ENCODE measurements around the gene DNAH6.

Gene DNAH6

DNA sequence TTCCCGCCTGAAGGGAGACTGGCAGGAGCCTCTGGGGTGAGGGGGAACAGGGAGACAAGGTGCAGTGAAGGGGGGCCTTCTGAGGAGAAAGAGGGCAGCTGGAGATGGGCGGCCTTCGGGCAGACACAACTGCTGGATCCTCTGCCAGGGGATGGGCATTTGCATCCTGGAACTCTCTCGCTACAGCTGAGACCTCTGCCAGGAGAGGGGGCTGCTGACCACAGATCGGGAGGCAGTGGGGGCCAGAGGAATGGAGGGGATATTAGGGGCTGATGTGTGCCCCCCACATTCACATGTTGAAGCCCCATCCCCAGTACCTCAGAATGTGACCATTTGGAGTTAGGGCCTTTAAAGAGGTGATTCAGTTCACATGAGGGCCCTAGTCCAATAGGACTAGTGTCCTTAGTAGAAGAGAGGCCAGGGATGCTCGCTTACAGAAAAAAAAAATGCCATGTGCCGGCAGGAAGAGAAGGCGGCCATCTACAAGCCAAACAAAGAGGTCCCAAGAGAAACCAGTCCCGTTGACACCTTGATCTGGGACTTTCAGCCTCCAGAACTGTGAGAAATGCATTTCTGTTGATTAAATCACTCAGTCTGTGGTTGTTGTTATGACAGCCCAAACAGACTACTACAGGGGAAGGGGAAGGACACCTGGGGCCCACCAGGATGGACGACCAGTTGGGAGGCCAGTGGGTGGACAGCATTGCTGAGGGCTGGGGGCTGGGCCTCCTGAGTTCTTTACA is 314.6 kb downstream of the DNAH6 start:
- Histone ChIP-seq H3K4me2 (ENCODE audit: insufficient read depth, low read length) (no peak overlapping the region), H3K4me3 (ENCODE audit: low read depth in 1 of 2, low read length in 2 of 2) (no peak overlapping the region), H3K27me3 (ENCODE audit: insufficient read depth, low read length, poor library complexity) (no peaks in the 10 kb centered on the region), H2AFZ (ENCODE audit: low read depth, low read length) (no peak overlapping the region), H3K36me3 (ENCODE audit: insufficient read depth, low read length) (no peaks in the 10 kb centered on the region), H3K9ac (ENCODE audit: low read depth, low read length) (no peak overlapping the region), H3K79me2 (ENCODE audit: insufficient read depth, low read length) (no peaks in the 10 kb centered on the region), H3K4me1 (ENCODE audit: insufficient read depth, low read length) (no peaks in the 10 kb centered on the region), H4K20me1 (ENCODE audit: insufficient read depth, low read length) (no peaks in the 10 kb centered on the region), H3K27ac (ENCODE audit: low read length) (no peak overlapping the region), H3K9me3 (ENCODE audit: insufficient read depth, low read length, severe bottlenecking) (peaks cover 2% of the 10 kb centered on the region)
- DNase-seq, result no peak
- ATAC-seq (ENCODE audit: insufficient read depth, low read depth), result no peak
- TF ChIP-seq EZH2 (IDR thresholded peaks at IDR 0.05; ENCODE audit: borderline replicate concordance, low read depth, low read length, severe bottlenecking), result no peak
- TF ChIP-seq, protein P1, sequence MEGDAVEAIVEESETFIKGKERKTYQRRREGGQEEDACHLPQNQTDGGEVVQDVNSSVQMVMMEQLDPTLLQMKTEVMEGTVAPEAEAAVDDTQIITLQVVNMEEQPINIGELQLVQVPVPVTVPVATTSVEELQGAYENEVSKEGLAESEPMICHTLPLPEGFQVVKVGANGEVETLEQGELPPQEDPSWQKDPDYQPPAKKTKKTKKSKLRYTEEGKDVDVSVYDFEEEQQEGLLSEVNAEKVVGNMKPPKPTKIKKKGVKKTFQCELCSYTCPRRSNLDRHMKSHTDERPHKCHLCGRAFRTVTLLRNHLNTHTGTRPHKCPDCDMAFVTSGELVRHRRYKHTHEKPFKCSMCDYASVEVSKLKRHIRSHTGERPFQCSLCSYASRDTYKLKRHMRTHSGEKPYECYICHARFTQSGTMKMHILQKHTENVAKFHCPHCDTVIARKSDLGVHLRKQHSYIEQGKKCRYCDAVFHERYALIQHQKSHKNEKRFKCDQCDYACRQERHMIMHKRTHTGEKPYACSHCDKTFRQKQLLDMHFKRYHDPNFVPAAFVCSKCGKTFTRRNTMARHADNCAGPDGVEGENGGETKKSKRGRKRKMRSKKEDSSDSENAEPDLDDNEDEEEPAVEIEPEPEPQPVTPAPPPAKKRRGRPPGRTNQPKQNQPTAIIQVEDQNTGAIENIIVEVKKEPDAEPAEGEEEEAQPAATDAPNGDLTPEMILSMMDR (IDR thresholded peaks at IDR 0.05; ENCODE audit: borderline replicate concordance, extremely low read depth, low read length, poor library complexity, severe bottlenecking), result no peak

DNA sequence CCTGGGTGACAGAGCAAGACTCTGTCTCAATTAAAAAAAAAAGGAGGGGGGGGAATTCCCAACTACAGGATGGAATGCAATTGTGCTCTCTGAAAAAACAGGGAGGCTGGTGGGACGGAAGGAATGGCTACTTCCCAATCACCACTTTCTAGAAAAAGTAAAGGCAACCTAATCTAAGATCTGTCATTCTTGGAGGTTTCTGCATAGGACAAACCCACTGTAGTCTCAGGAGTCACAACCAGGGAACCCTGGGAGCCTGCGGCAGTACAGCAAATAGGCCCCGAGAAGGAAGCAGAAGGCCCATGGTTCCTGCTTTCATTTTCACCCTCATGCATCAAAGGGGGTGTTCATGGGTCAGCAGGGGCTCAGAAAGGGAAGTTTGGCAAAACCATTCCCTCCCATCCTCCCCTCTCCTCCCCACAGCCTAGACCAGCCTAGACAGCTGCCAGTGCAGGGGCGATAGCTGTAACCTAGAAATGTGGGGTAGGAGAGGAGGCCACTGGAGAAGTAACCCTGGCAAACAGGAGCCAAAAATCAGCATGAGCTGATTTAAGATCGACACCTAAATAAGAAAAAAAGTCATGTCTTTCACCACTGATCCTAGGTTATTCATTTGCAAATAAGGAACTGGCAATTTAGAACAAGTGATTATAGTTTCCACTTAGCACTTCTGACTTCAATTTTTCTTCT is 316.6 kb downstream of the DNAH6 start:
- DNase-seq (no peak), ATAC-seq (ENCODE audit: insufficient read depth, low read depth) (no peak)
- no peak overlapping the region for H2AFZ ChIP-seq (ENCODE audit: low read depth, low read length)
- no peaks in the 10 kb centered on the region for H3K36me3 ChIP-seq (ENCODE audit: insufficient read depth, low read length)
- H3K4me2 ChIP-seq (ENCODE audit: insufficient read depth, low read length), result no peak overlapping the region
- no peaks in the 10 kb centered on the region for H4K20me1 ChIP-seq (ENCODE audit: insufficient read depth, low read length)
- no peaks in the 10 kb centered on the region for H3K79me2 ChIP-seq (ENCODE audit: insufficient read depth, low read length)
- TF ChIP-seq, protein P1 (IDR thresholded peaks at IDR 0.05; ENCODE audit: borderline replicate concordance, extremely low read depth, low read length, poor library complexity, severe bottlenecking), result no peak
- TF ChIP-seq EZH2 (IDR thresholded peaks at IDR 0.05; ENCODE audit: borderline replicate concordance, low read depth, low read length, severe bottlenecking), result no peak
- H3K9ac ChIP-seq (ENCODE audit: low read depth, low read length), result no peak overlapping the region
- peaks cover 2% of the 10 kb centered on the region for H3K9me3 ChIP-seq (ENCODE audit: insufficient read depth, low read length, severe bottlenecking)
- H3K27ac ChIP-seq (ENCODE audit: low read length), result no peak overlapping the region
- no peaks in the 10 kb centered on the region for H3K4me1 ChIP-seq (ENCODE audit: insufficient read depth, low read length)
- H3K4me3 ChIP-seq (ENCODE audit: low read depth in 1 of 2, low read length in 2 of 2), result no peak overlapping the region
- H3K27me3 ChIP-seq (ENCODE audit: insufficient read depth, low read length, poor library complexity), result no peaks in the 10 kb centered on the region

DNA sequence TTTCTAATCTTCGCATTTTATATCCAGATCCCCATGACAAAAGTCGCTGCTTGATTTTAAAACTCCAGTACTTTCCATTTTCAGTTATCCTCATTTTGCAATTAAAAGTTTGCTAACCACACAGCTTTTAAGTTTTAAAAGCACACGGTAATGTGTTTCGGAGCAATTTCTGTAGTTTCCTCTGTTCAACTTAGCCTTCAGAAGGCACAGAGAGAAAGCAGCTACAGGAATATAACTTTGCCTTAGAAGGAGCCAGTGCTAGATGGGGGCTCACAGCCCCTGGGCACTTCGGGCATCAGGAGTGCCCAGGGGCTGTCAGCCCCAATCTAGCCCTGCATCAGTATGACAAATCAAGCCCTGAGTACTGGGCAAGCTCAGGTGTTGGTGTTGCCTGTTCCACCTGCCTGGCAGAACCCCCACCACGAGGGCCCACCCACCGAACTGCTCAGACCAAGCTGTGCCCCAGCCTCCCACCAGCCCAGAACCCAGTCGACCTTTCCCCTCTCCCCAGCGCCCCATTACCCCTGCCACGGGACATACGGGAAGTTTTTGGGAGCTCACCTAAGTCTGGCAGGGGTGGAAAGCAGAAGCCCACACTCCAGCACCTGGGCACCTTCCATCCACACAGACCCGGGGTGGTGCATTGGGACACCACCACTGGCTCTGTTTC is 317.3 kb downstream of the DNAH6 start:
- Histone ChIP-seq H3K27ac (ENCODE audit: low read length) (no peak overlapping the region), H3K79me2 (ENCODE audit: insufficient read depth, low read length) (no peaks in the 10 kb centered on the region), H2AFZ (ENCODE audit: low read depth, low read length) (no peak overlapping the region), H3K9ac (ENCODE audit: low read depth, low read length) (no peak overlapping the region), H3K9me3 (ENCODE audit: insufficient read depth, low read length, severe bottlenecking) (peaks cover 2% of the 10 kb centered on the region), H3K4me1 (ENCODE audit: insufficient read depth, low read length) (no peaks in the 10 kb centered on the region), H4K20me1 (ENCODE audit: insufficient read depth, low read length) (no peaks in the 10 kb centered on the region), H3K4me2 (ENCODE audit: insufficient read depth, low read length) (no peak overlapping the region), H3K36me3 (ENCODE audit: insufficient read depth, low read length) (no peaks in the 10 kb centered on the region), H3K27me3 (ENCODE audit: insufficient read depth, low read length, poor library complexity) (no peaks in the 10 kb centered on the region), H3K4me3 (ENCODE audit: low read depth in 1 of 2, low read length in 2 of 2) (no peak overlapping the region)
- TF ChIP-seq, protein P1 (IDR thresholded peaks at IDR 0.05; ENCODE audit: borderline replicate concordance, extremely low read depth, low read length, poor library complexity, severe bottlenecking), result no peak
- TF ChIP-seq EZH2 (IDR thresholded peaks at IDR 0.05; ENCODE audit: borderline replicate concordance, low read depth, low read length, severe bottlenecking), result no peak
- no peak for ATAC-seq (ENCODE audit: insufficient read depth, low read depth)
- no peak for DNase-seq

All from DND-41 (cell line).